GM19025 (cell line): ENCODE results near the gene MYL12A.
"Not testable (repeated sequence)": the region's sequence is repeated elsewhere in the genome, so short reads cannot be mapped to it uniquely, and the experiment has no call there.

ENCODE experiments used
- ATAC-seq: cut with Tn5 transposase; IDR thresholded peaks from one replicate; pipeline ENCODE4 v1.9.1; 2021; ENCODE audit warnings: mild to moderate bottlenecking, low read depth, moderate library complexity; ENCODE audit not compliant: unreplicated experiment

MYL12A gene

GRCh38 chr18:3251963-3252277, 4.3 kb downstream of the MYL12A start:
- ATAC-seq, result no peak

GRCh38 chr18:3252843-3253242, 5.2 kb downstream of the MYL12A start:
- no peak for ATAC-seq

GRCh38 chr18:3254725-3255124, 7.1 kb downstream of the MYL12A start:
- no peak for ATAC-seq

GRCh38 chr18:3255611-3256165, 8.1 kb downstream of the MYL12A start:
- no peak for ATAC-seq

GRCh38 chr18:3256693-3257626, 9.4 kb downstream of the MYL12A start:
- no peak for ATAC-seq

GRCh38 chr18:3257627-3258120, 10.1 kb downstream of the MYL12A start:
- ATAC-seq, result no peak

- ATAC-seq, result no peak
Measured at GRCh38 chr18:3260995-3261372, 13.4 kb downstream of the MYL12A start.

GRCh38 chr18:3261373-3262233, 14.0 kb downstream of the MYL12A start, which contains the start of gene MYL12B:
Gene MYL12B (plus strand): TSS chr18:3262133. CDS start chr18:3272899, 10,766 bp downstream.
- peak; percentile 79 for ATAC-seq

GRCh38 chr18:3262234-3263131, 14.9 kb downstream of the MYL12A start:
- peak; percentile 25 for ATAC-seq

GRCh38 chr18:3263132-3263700, 15.6 kb downstream of the MYL12A start:
- ATAC-seq, result no peak

- ATAC-seq, result no peak
Measured at GRCh38 chr18:3264362-3264761, 16.8 kb downstream of the MYL12A start.

- ATAC-seq, result no peak
Measured at GRCh38 chr18:3265564-3266033, 18.0 kb downstream of the MYL12A start.

- no peak for ATAC-seq
Measured at GRCh38 chr18:3266062-3266608, 18.5 kb downstream of the MYL12A start.

GRCh38 chr18:3268306-3268705, 20.7 kb downstream of the MYL12A start:
- ATAC-seq, result no peak

GRCh38 chr18:3269241-3269913, 21.8 kb downstream of the MYL12A start:
- no peak for ATAC-seq

- ATAC-seq, result no peak
Measured at GRCh38 chr18:3269914-3270299, 22.3 kb downstream of the MYL12A start.

- no peak for ATAC-seq
Measured at GRCh38 chr18:3273042-3273441, 25.4 kb downstream of the MYL12A start.

GRCh38 chr18:3277643-3278213, 30.1 kb downstream of the MYL12A start:
- not testable (repeated sequence) for ATAC-seq
